ENCODE measurements around the gene CDH4. TPM values are rescaled to one million over a fixed set of nuclear protein-coding genes. Genes with fewer than 3 reads are reported as not detected.

CDH4 gene
- total RNA-seq, 2 experiments from 2014 or later: 0.10 to 0.21 TPM

DNA sequence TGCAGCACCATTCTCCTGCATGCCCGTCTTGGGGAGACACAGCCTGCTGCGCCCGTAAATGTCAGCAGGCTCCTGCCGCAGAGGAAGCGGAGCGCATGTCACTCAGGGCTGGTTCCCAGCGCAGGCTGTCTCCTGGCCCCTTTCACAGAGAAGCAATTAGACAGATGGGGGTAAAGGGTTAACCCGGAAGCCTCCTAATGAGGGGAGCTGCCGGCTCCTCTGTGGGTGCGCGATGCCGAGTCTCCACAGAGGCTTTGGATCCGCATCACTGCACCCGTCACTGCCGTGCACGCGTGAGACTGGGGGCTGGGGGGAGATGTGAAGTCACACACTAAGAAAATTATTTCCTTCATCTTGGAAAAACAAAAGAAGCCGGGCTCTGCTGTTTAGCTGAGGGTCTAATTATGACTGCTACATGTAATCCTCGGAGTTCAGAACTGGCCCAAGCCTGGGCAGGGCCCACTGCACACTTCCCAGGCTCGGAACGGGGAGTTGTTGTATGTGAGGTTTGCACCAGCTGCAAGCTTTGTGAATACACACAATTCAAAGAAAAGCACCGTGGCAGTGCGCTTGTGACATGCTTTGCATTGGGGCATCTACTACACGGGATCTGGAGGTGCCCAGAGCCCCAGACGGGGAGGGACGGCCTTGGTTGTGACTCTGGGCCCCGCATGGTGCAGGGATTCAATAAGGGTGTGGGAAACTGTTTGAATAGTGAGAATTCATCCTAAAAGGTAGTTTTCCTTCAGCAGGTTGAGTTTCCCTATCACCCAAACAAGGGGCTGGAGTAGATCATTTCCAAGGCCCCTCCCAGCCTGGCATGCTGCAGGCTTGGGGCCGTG is 482.1 kb downstream of the CDH4 start:
- intact Hi-C loops (cut with micrococcal nuclease): no loop called here
- CTCF ChIA-PET: no interaction called here
- Mint-ChIP-seq H3K27ac (no peak overlapping the region), H3K4me3 (no peak overlapping the region), H3K27me3 (peaks cover 9% of the 10 kb centered on the region), H3K4me1 (ENCODE audit: low read depth) (no peaks in the 10 kb centered on the region), H3K36me3 (no peaks in the 10 kb centered on the region), H3K9me3 (no peaks in the 10 kb centered on the region)
- no peak for DNase-seq
- POLR2A ChIA-PET: no interaction called here

DNA sequence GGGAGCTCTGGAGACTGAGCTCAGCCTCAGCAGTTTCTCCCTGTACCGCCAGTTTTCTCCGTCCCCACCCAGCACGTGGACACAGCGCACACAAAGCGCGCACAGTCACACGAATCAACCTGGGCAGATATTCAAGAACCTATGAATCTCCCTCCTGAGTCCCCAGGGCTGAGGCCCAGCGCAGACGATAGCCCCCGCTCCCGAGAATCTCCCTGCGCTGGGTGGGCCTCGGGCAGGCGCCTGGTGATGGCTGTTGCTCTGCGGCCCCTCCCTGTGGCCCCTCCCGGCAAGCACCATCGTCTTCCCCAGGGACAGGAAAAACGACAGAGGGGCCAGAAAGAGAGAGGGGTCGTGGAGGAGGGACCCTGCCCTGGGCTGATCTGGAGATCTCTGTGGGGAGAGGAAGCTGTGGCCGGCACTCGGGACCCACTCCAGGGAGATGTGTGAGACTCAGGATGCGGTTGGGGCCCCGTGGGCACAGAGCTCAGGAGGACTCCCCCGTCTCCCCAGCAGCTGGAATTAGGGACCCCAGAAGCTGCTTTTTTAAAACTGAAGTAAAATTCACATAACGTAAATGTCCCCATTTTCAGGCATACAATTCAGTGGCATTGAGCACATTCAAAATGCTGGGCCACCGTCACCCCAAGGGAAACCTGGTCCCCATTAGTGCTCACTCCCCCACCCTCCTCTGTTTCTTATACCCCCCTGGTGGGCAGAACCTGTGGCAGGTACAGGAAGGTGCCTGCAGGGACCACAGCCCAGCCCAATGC is 482.9 kb downstream of the CDH4 start:
- ChIA-PET CTCF (no interaction called here), POLR2A (no interaction called here)
- Mint-ChIP-seq H3K27me3 (peaks cover 9% of the 10 kb centered on the region), H3K27ac (no peak overlapping the region), H3K4me1 (ENCODE audit: low read depth) (no peaks in the 10 kb centered on the region), H3K9me3 (no peaks in the 10 kb centered on the region), H3K4me3 (no peak overlapping the region), H3K36me3 (no peaks in the 10 kb centered on the region)
- no peak for DNase-seq
- intact Hi-C loops (cut with micrococcal nuclease): no loop called here

DNA sequence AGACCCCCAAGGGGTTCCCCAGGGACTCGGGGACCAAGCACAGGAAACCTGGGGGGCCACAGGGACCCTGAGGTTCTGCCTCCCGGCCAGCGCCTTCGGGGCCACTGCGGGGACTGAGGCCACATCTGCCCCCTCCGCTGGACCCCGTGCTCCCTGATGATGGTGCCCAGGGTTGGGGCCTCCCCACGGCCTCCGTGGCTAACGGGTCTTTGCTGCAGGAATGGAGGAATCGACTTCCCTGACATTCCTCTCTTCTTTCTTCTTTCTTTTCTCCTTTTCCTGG is 483.4 kb downstream of the CDH4 start:
- H3K4me1 Mint-ChIP-seq (ENCODE audit: low read depth): no peaks in the 10 kb centered on the region
- H3K27ac Mint-ChIP-seq: no peak overlapping the region
- ChIA-PET POLR2A (no interaction called here), CTCF (no interaction called here)
- intact Hi-C loops (cut with micrococcal nuclease): no loop called here
- peaks cover 9% of the 10 kb centered on the region for H3K27me3 Mint-ChIP-seq
- no peak for DNase-seq
- H3K9me3 Mint-ChIP-seq: no peaks in the 10 kb centered on the region
- H3K4me3 Mint-ChIP-seq: no peak overlapping the region
- no peaks in the 10 kb centered on the region for H3K36me3 Mint-ChIP-seq

DNA sequence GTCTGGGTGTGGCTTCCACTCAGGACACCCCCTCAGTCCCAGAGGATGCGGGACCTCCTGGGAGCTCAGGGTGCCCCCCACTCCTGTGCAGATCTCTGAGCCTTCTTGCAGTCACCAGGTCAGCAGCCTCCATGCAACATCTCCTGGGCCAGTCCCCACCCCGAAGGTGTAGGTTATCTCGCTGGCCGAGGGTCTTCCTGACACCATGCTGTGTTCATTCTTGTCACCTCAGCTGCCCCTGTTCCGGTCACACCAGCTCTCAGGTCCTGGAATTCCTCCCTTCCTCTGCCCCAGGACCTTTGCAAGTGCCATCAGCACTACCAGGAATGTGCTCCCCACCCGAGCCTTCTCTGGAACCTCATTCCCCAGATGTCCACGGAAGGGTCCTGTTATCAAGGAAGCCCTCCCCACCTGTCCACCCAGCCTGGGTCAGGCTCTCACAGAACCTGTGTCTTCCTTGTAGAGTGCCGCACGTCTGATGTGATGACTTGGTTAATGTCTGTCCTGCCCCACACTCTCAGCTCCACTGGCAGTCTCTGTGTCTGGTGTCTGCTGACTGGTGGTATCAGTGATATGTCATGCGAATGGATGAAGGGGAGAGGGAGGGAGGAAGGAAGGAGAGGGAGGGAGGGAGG is 484.1 kb downstream of the CDH4 start:
- Mint-ChIP-seq H3K27ac (no peak overlapping the region), H3K27me3 (peaks cover 9% of the 10 kb centered on the region), H3K4me1 (ENCODE audit: low read depth) (no peaks in the 10 kb centered on the region), H3K9me3 (no peaks in the 10 kb centered on the region), H3K36me3 (no peaks in the 10 kb centered on the region), H3K4me3 (no peak overlapping the region)
- POLR2A ChIA-PET: no interaction called here
- DNase-seq: no peak
- CTCF ChIA-PET: no interaction called here
- intact Hi-C loops (cut with micrococcal nuclease): no loop called here

DNA sequence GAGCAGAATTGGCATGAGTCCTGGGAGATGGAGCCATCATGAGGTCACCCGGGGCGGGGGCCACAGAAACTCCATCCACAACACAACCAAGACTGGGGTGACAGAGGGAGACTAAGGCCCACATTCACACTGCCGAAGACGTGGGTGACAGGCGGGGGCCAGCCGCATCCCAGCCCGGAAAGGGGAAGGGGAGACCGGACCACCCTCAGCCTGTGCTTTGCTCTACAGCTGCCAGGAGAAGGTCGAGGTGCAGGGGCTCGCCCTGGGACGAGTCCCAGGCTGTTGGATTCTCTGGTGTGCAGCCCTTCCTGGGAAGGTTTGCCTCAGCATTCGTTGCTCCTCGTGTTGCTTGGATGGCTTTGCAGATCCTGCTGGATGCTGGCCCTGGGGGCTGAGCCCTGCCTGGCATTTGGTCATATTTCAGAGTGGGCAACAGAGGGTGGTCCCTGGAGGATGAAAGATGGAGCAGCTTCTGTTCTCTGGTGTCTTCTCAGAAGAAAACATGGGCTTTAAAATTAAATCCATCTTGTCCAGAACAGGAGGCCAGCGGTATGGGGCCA is 484.8 kb downstream of the CDH4 start:
- H3K4me1 Mint-ChIP-seq (ENCODE audit: low read depth): no peaks in the 10 kb centered on the region
- no peaks in the 10 kb centered on the region for H3K9me3 Mint-ChIP-seq
- intact Hi-C loops (cut with micrococcal nuclease): no loop called here
- ChIA-PET POLR2A (no interaction called here), CTCF (no interaction called here)
- H3K27ac Mint-ChIP-seq: no peak overlapping the region
- no peak for DNase-seq
- no peak overlapping the region for H3K4me3 Mint-ChIP-seq
- peaks cover 9% of the 10 kb centered on the region for H3K27me3 Mint-ChIP-seq
- H3K36me3 Mint-ChIP-seq: no peaks in the 10 kb centered on the region

DNA sequence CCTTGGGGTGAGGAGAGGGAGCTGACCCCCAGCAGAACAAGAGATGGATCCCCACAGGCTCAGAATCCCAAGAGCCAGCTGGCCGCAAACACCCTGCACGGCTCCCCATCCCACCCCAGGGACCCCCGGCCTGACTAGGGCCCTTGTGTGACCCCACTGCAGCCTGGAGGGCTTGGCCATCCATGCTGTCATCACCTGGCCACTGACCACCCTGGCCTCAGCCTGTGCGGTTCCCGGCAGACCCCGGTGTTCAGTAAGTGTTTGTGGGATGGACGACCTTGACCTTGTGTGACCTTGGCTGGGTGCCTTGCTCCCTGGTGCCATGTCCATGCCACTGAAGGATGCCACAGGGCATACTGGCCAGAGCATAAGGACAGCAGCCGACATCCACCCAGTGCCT is 485.3 kb downstream of the CDH4 start:
- Mint-ChIP-seq H3K27me3 (peaks cover 11% of the 10 kb centered on the region), H3K4me3 (no peak overlapping the region)

DNA sequence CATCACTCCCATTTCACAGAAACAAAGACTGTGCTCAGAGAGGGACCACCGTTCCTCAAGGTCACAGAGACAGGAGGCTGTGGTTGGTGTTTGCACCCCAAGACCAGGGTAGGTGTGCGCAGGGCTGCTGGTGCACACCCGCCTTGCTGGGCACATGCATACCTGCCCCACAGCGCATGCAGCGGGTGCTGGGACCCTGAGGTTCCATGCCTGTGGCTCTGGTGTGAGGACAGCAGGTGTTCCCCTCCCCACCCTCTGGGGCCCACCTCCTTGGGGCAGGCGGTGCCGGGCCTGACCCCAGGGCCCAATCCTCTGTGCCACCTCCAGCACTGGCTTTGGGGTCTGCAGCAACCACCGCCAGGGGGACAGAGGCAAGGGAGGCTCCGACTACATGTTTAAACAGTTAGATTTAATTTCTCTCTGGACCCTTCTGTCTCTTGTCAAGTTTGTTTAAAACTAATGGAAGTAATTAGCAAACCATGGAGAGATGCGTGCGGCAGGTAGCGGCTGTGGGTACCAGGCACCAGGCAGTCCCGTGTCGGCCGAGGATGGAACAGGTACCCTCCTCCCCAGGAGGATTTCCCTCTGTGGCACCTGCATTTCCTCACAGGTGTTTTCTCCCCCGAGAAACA is 485.9 kb downstream of the CDH4 start:
- peaks cover 9% of the 10 kb centered on the region for H3K27me3 Mint-ChIP-seq
- POLR2A ChIA-PET: no interaction called here
- no peaks in the 10 kb centered on the region for H3K4me1 Mint-ChIP-seq (ENCODE audit: low read depth)
- CTCF ChIA-PET: no interaction called here
- no peak overlapping the region for H3K4me3 Mint-ChIP-seq
- H3K9me3 Mint-ChIP-seq: no peaks in the 10 kb centered on the region
- no peaks in the 10 kb centered on the region for H3K36me3 Mint-ChIP-seq
- intact Hi-C loops (cut with micrococcal nuclease): no loop called here
- H3K27ac Mint-ChIP-seq: no peak overlapping the region
- no peak for DNase-seq

More for the DNA sequence above, 485.3 kb downstream of the CDH4 start:
- POLR2A ChIA-PET: no interaction called here
- Mint-ChIP-seq H3K27ac (no peak overlapping the region), H3K4me1 (ENCODE audit: low read depth) (no peaks in the 10 kb centered on the region), H3K9me3 (no peaks in the 10 kb centered on the region), H3K36me3 (no peaks in the 10 kb centered on the region)
- intact Hi-C loops (cut with micrococcal nuclease): no loop called here
- CTCF ChIA-PET: no interaction called here
- no peak for DNase-seq

DNA sequence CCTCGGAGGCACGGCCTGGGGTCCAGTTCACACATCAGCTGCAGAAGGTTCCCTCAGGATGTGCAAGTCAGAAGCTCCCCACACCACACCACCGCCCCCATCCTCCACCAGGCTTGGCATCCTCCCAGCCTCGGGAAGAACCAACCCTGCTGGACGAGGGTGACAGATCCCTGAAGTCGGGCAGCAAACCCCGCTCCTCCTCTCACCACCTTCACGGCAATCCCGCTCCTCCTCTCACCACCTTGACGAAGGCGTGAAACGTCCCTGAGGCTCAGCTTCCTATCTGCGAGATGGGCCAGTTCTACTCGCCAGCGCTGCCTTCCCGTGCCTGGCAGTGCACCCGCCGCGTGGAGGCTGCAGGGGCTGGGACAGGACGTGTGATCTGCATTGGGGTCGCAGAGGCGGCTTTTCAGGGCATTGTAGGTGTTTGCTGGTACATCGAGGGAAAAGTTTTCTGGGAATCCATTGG is 486.6 kb downstream of the CDH4 start:
- ChIA-PET POLR2A (no interaction called here), CTCF (no interaction called here)
- no peaks in the 10 kb centered on the region for H3K36me3 Mint-ChIP-seq
- no peaks in the 10 kb centered on the region for H3K9me3 Mint-ChIP-seq
- peaks cover 8% of the 10 kb centered on the region for H3K27me3 Mint-ChIP-seq
- H3K27ac Mint-ChIP-seq: no peak overlapping the region
- DNase-seq: no peak
- H3K4me1 Mint-ChIP-seq (ENCODE audit: low read depth): no peaks in the 10 kb centered on the region
- intact Hi-C loops (cut with micrococcal nuclease): no loop called here
- H3K4me3 Mint-ChIP-seq: no peak overlapping the region

DNA sequence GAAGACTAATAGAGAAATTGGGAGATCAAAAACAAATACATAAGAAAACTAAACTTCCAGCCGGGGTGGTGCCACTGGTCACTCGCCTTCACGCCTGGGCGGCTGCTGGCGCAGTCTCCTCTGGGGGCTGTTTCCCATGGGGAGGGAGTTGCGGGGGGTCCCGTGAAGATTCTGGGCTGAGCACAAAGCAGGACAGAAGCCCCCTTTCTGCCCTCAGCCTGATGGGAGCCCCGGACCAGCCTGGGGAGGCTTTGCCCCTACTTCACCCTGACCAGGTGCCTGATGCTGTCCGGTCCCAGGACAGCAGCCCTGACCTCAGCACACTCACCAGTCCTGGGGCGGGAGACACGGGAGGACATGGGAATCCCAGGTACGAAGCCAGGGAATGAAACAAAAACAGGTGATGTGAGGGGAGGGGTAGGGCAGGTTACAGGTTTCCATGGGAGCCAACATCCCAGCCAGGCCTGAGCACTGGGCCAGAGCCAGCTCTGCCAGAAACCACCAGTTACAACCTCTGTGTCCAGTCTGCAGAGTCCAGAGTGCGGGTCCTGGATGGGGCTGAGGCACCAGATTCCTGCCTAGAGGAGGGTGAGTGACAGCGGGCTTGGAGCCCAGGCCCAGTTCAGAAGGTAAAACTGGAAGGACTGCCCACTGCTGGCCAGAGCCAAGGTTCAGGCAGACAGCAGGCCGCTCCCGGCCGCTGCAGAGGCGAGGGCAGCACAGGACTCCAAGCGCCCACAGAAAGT is 487.2 kb downstream of the CDH4 start:
- POLR2A ChIA-PET: no interaction called here
- intact Hi-C loops (cut with micrococcal nuclease): no loop called here
- H3K36me3 Mint-ChIP-seq: no peaks in the 10 kb centered on the region
- H3K27me3 Mint-ChIP-seq: peaks cover 8% of the 10 kb centered on the region
- H3K4me1 Mint-ChIP-seq (ENCODE audit: low read depth): no peaks in the 10 kb centered on the region
- no peak for DNase-seq
- CTCF ChIA-PET: no interaction called here
- no peak overlapping the region for H3K4me3 Mint-ChIP-seq
- H3K9me3 Mint-ChIP-seq: no peaks in the 10 kb centered on the region
- H3K27ac Mint-ChIP-seq: no peak overlapping the region

DNA sequence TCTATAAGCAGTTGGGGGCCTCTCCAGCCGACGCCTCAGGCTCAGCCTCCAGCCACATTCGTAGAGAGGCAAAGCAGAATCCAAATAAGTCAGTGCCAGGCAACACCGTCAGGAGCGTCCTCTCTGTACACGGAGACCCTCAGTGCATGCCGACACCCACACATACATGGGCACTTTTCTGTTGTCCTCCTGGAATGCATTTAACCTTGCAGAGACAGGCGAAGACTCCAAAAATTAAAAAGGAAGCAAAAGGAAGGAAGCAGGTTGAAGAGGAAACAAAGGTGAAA is 487.7 kb downstream of the CDH4 start:
- Mint-ChIP-seq H3K4me3 (no peak overlapping the region), H3K27me3 (peaks cover 8% of the 10 kb centered on the region), H3K9me3 (no peaks in the 10 kb centered on the region), H3K27ac (no peak overlapping the region), H3K4me1 (ENCODE audit: low read depth) (no peaks in the 10 kb centered on the region), H3K36me3 (no peaks in the 10 kb centered on the region)
- CTCF ChIA-PET: no interaction called here
- intact Hi-C loops (cut with micrococcal nuclease): no loop called here
- no peak for DNase-seq
- POLR2A ChIA-PET: no interaction called here

DNA sequence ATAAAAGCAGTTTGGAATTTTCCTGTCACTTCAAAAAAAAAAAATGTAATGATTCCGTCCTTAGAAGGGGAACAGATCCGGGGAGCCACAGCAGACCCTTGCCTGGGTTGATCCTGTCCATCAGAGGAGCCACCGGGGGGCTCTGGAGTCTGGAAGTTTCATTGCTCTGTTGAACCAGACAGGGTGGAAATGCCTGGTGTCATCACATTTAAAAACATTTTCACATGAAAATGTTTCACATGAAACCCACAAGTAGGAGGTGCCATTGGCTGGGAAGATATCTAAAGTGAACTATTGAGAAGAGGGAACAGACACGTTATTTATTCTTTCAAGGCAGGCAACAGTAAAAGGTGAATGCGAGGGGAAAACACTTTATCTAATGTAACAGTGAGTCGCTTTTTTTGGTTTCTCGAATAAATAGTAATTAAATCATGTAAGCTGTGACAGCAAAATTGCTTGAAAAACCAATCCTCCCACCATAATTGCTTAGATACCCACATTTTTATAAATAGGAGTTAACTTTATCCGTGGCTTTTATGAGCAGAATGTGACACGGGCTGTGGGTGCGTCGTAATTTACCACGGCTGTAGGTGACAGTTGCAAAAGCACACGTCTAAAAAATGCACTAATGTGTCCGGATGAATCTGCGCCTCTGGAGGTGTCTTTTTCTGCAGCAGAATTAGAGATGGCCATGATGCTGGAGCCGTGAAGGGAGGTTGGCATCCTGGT is 490.2 kb downstream of the CDH4 start:
- DNase-seq: no peak
- H3K27me3 Mint-ChIP-seq: peaks cover 2% of the 10 kb centered on the region
- intact Hi-C loops (cut with micrococcal nuclease): no loop called here
- peaks cover 3% of the 10 kb centered on the region for H3K9me3 Mint-ChIP-seq
- H3K27ac Mint-ChIP-seq: no peak overlapping the region
- no peaks in the 10 kb centered on the region for H3K4me1 Mint-ChIP-seq (ENCODE audit: low read depth)
- H3K4me3 Mint-ChIP-seq: no peak overlapping the region
- ChIA-PET CTCF (no interaction called here), POLR2A (no interaction called here)
- no peaks in the 10 kb centered on the region for H3K36me3 Mint-ChIP-seq
